Gastroesophageal sphincter (tissue), 3 donors: Measurements from ENCODE around the gene PPP1R2.

Experiments used
- CTCF ChIP-seq, 4 experiments: fragments of 200-600 bp in 2 of 4; fragments of 450-650 bp in 2 of 4; sonication (generic) in 1 of 4; IDR thresholded peaks; one replicate each; pipeline ENCODE4 v1.5.1; 2017 to 2019; ENCODE audit warnings: antibody characterized with exemption in 4 of 4, mild to moderate bottlenecking in 2 of 4, moderate library complexity in 2 of 4
- EP300 ChIP-seq: sonication (generic); formaldehyde crosslinking; IDR thresholded peaks from one replicate; pipeline ENCODE4 v1.6.1; 2017; ENCODE audit warnings: antibody characterized with exemption, mild to moderate bottlenecking
- POLR2A ChIP-seq, 2 donors: fragments of 450-650 bp; IDR thresholded peaks; one replicate each; pipeline ENCODE4 v1.6.1; 2017; ENCODE audit warnings: antibody characterized with exemption in 2 of 2, mild to moderate bottlenecking in 2 of 2, moderate library complexity in 1 of 2
- POLR2AphosphoS5 ChIP-seq: sonication (generic); formaldehyde crosslinking; IDR thresholded peaks from one replicate; pipeline ENCODE4 v1.6.1; 2017; ENCODE audit warnings: antibody characterized with exemption

- TF ChIP-seq CTCF (IDR thresholded peaks at IDR 0.05), result no peak
- TF ChIP-seq POLR2AphosphoS5, result no peak
- no peak for TF ChIP-seq POLR2A (IDR thresholded peaks at IDR 0.05)
- TF ChIP-seq EP300, result no peak
Measured at GRCh38 chr3:195475614-195476013, 67.5 kb downstream of the PPP1R2 start.
